OCI-LY3 (cell line): ENCODE results near the gene CREB3L1.
A peak's percentile ranks its signal among the peaks of the same experiment; 100 is the strongest.

Source experiments
- EZH2phosphoT487 ChIP-seq: fragments of 200-600 bp; shearing (Covaris generic); IDR thresholded peaks from 2 replicates; pipeline ENCODE4 v1.6.1; 2018; ENCODE audit warnings: antibody characterized with exemption, mixed run types, low read depth
- TF ChIP-seq, protein P1 (sequence below): fragments of 200-600, 300-600 bp; sonication (generic); IDR thresholded peaks from 2 replicates; pipeline ENCODE4 v1.5.1; 2014; ENCODE audit warnings: antibody characterized with exemption, low read length, low read depth

DNA sequence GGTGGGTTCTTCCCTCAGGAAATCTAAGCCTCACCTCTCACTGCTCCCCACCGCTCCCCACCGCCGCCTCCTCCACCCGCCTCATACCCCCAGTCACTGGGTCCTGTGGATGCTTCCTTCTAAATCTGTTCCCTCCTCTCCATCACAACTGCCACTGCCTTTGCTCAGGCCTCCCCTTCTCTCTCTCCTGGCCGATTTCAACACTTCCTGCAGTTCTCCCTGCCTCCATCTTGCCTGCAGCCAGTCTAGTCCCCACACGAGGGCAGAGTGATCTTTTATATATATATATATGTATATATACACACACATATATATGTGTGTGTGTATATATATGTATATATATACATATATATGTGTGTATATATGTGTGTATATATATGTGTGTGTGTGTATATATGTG is 27.8 kb downstream of the CREB3L1 start:
- TF ChIP-seq, protein P1, sequence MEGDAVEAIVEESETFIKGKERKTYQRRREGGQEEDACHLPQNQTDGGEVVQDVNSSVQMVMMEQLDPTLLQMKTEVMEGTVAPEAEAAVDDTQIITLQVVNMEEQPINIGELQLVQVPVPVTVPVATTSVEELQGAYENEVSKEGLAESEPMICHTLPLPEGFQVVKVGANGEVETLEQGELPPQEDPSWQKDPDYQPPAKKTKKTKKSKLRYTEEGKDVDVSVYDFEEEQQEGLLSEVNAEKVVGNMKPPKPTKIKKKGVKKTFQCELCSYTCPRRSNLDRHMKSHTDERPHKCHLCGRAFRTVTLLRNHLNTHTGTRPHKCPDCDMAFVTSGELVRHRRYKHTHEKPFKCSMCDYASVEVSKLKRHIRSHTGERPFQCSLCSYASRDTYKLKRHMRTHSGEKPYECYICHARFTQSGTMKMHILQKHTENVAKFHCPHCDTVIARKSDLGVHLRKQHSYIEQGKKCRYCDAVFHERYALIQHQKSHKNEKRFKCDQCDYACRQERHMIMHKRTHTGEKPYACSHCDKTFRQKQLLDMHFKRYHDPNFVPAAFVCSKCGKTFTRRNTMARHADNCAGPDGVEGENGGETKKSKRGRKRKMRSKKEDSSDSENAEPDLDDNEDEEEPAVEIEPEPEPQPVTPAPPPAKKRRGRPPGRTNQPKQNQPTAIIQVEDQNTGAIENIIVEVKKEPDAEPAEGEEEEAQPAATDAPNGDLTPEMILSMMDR: 0 out of 2 replicates have a peak, but pooled peaks have one; percentile 14
- no peak for TF ChIP-seq EZH2phosphoT487
